Measurements from ENCODE around the gene SOX5.
"Not testable (repeated sequence)": the region's sequence is repeated elsewhere in the genome, so short reads cannot be mapped to it uniquely, and the experiment has no call there.

SOX5 gene

GRCh38 chr12:23891115-23891514, 58.4 kb downstream of the SOX5 start:
- TF ChIP-seq, protein P1, sequence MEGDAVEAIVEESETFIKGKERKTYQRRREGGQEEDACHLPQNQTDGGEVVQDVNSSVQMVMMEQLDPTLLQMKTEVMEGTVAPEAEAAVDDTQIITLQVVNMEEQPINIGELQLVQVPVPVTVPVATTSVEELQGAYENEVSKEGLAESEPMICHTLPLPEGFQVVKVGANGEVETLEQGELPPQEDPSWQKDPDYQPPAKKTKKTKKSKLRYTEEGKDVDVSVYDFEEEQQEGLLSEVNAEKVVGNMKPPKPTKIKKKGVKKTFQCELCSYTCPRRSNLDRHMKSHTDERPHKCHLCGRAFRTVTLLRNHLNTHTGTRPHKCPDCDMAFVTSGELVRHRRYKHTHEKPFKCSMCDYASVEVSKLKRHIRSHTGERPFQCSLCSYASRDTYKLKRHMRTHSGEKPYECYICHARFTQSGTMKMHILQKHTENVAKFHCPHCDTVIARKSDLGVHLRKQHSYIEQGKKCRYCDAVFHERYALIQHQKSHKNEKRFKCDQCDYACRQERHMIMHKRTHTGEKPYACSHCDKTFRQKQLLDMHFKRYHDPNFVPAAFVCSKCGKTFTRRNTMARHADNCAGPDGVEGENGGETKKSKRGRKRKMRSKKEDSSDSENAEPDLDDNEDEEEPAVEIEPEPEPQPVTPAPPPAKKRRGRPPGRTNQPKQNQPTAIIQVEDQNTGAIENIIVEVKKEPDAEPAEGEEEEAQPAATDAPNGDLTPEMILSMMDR (IDR thresholded peaks at IDR 0.05; ENCODE audit: insufficient read depth, missing control alignments) = no peak
- FAIRE-seq (no peak), DNase-seq (ENCODE audit: insufficient read length, low spot score) (no peak)

DNA sequence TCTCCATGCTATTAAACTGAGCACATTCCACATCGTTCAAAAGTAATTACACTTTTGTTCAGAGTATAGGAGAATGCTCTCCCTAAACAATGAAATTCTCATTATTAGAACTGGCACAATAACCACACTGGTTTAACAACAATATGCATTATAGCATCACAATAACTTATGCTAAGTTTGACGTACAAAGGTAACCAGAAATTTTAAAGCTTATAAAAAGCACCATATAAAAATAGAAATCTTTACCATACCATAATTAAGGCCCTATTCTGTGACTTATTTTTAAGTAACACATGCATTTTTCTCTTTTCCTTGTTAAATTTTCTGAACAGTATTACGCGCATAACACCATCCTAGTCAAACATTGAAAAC, 60.4 kb downstream of the SOX5 start:
- no peak for FAIRE-seq
- no peak for DNase-seq (ENCODE audit: insufficient read length, low spot score)
- TF ChIP-seq, protein P1 (IDR thresholded peaks at IDR 0.05; ENCODE audit: insufficient read depth, missing control alignments) = no peak

DNA sequence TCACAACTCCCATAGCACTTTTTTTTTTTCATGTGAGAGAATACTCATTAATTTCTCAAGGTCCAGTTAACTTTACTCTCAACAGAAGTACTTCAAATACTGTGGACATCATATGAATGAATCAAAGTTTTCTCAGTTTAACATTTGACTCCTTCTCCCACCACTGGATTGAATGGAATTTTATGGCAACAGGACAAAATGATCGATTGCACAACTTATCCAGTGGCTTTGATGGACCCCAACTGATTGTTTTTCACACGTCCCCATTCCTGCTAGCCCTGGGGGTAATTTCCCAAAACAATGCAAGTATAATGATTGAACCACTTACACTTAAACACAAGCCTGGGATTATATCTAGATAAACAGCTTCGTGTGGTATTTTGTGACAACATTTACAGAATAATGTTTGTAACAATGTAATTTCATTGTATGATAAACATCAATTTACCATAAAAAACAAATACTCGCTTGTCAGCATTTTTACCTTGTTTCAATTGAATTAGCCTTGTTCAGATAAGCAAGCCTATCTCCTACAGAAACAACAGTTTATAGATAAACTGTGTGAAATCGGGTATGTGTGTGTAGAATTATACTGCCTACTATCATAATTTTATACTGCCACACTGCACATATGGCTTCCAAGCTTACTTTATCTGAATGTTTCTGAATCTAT, 60.9 kb downstream of the SOX5 start:
- DNase-seq (ENCODE audit: insufficient read length, low spot score) (no peak), FAIRE-seq (no peak)
- TF ChIP-seq, protein P1 (IDR thresholded peaks at IDR 0.05; ENCODE audit: insufficient read depth, missing control alignments) = no peak

DNA sequence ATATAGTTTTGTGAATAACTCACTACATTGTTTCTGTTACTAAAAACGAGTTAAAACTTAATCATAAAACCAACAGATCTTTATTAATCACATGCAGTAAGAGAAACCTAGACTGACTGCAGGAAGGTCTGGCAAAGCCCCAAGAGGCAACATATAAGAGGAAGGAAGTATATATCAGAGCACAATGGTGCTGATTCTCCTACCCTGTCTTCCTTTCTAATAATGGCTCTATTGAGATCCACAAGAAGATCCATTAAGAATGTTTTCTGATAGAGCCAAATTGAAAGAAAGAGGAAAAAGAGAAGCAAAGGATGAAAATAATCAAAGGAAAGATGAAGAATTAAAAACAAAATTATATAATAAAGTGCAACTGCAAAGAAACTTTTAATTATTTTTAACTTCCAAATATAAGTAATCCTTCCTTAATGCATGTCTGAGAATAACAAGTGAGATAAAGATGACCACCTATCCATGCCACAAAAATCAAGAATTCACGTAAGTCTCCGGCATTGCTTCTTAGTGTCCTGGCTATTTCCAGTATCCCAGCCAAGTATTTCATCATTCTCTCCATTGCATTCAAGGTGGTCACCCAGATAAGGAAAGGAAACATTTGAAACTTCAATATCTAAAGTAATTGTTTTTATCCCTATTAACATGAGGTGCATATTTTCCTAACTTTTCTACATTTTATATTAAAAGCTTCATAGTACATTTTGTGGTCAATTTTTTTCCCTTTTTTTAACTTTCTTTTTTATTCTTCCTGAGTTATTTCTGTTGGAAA, 62.2 kb downstream of the SOX5 start:
- no peak for FAIRE-seq
- no peak for DNase-seq (ENCODE audit: insufficient read length, low spot score)
- TF ChIP-seq, protein P1 (IDR thresholded peaks at IDR 0.05; ENCODE audit: insufficient read depth, missing control alignments) = no peak

DNA sequence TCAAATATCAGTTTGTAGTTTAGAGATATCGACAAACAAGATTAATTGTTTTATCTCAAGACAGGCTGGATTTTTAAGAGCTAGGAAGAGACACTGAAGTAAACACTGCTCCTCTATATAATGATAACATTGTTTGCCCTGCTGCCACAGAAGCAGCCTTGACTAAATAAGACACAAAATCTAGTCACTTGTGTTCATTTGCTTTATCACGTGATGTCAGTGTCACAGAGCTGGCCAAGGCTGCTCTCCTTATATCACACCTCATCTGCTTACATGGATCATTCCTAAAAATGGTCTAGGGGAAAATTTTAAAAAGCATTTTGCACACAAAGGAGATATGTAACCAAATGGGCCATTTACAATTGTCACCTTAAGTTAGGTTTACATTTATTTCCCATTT, 64.1 kb downstream of the SOX5 start:
- FAIRE-seq (no peak), DNase-seq (ENCODE audit: insufficient read length, low spot score) (no peak)
- TF ChIP-seq, protein P1 (IDR thresholded peaks at IDR 0.05; ENCODE audit: insufficient read depth, missing control alignments) = no peak

DNA sequence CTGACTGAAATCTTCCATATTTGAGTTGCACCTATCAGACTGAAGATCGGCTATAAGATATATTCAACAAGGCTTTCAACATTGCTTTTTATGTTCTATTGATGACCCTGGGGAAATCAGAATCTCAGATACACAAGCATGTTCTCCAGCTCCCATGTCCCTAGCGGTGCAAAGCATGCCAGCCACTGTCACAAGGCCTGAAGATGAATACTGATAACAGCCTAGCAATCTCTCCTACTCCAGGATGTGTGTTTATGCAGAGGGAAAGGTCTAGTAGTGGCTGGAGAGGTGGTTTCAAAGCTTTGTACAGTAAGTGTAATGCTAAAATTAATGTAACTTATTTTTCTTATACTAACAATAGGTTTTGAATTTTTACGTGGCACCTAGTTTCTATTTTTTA, 64.6 kb downstream of the SOX5 start:
- FAIRE-seq = no peak
- DNase-seq (ENCODE audit: insufficient read length, low spot score) = no peak
- TF ChIP-seq, protein P1 (IDR thresholded peaks at IDR 0.05; ENCODE audit: insufficient read depth, missing control alignments) = no peak

GRCh38 chr12:23880988-23881387, 68.5 kb downstream of the SOX5 start:
- FAIRE-seq (no peak), DNase-seq (ENCODE audit: insufficient read length, low spot score) (no peak)
- TF ChIP-seq, protein P1 (IDR thresholded peaks at IDR 0.05; ENCODE audit: insufficient read depth, missing control alignments) = no peak

- not testable (repeated sequence) for DNase-seq (ENCODE audit: insufficient read length, low spot score); FAIRE-seq
These were observed 72.9 kb downstream of the SOX5 start for GRCh38 chr12:23876618-23877017.
